Kidney epithelial cell (primary cell): ENCODE data around the gene SRRM4. TPM values are rescaled to one million over a fixed set of nuclear protein-coding genes. Genes with fewer than 3 reads are reported as not detected.

Source experiments
- DNase-seq: peaks from one replicate; pipeline ENCODE4 v3.0.0-alpha.2; 2010; ENCODE audit warnings: low read depth
- H3K27me3 ChIP-seq: 2 replicates; pipeline ENCODE4 v1.6.0; 2011; ENCODE audit warnings: low read length; ENCODE audit not compliant: control insufficient read depth, insufficient read depth
- H3K36me3 ChIP-seq: 2 replicates; pipeline ENCODE4 v1.5.1; 2011; ENCODE audit warnings: low read length; ENCODE audit not compliant: control insufficient read depth, insufficient read depth
- H3K4me3 ChIP-seq: 2 replicates; pipeline ENCODE4 v1.5.1; 2011; ENCODE audit warnings: low read depth, mild to moderate bottlenecking, control low read depth, low read length
- total RNA-seq: library from RNA; depleted of rRNA; stranded (reverse); fragments of >200 nt; gene quantifications from 2 replicates; pipeline ENCODE4 v1.2.3, GENCODE V29; 2015
- TF ChIP-seq, protein P1 (sequence below): IDR thresholded peaks from 2 replicates; pipeline ENCODE4 v1.5.1; 2011; ENCODE audit warnings: mild to moderate bottlenecking, moderate library complexity, low read length, control low read depth, inconsistent platforms; ENCODE audit not compliant: insufficient read depth, poor library complexity, severe bottlenecking

The SRRM4 gene
- total RNA-seq, 1 donor from 2014 or later, result 0.42 TPM

DNA sequence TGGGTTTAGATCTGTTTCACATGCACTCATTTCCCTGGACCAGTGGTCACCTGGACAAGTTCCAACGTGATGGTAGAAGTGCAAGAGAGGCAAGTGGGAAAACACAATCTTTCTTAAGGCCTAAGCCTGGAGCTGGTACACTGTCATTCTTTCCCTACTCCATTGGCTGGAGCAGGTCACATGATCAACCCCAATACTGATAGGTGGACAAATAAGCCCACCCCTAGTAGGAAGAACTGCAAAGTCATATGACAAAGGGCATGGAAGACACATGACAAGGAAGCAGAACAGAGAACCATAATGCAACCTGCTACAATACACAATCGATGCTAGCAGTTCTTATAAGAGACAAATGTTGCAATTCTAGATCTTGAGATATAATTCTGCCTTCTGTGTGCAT is 66.3 kb downstream of the SRRM4 start:
- Histone ChIP-seq H3K27me3 (no peaks in the 10 kb centered on the region), H3K4me3 (no peak overlapping the region), H3K36me3 (no peaks in the 10 kb centered on the region)
- TF ChIP-seq, protein P1, sequence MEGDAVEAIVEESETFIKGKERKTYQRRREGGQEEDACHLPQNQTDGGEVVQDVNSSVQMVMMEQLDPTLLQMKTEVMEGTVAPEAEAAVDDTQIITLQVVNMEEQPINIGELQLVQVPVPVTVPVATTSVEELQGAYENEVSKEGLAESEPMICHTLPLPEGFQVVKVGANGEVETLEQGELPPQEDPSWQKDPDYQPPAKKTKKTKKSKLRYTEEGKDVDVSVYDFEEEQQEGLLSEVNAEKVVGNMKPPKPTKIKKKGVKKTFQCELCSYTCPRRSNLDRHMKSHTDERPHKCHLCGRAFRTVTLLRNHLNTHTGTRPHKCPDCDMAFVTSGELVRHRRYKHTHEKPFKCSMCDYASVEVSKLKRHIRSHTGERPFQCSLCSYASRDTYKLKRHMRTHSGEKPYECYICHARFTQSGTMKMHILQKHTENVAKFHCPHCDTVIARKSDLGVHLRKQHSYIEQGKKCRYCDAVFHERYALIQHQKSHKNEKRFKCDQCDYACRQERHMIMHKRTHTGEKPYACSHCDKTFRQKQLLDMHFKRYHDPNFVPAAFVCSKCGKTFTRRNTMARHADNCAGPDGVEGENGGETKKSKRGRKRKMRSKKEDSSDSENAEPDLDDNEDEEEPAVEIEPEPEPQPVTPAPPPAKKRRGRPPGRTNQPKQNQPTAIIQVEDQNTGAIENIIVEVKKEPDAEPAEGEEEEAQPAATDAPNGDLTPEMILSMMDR, result no peak
- DNase-seq, result no peak

DNA sequence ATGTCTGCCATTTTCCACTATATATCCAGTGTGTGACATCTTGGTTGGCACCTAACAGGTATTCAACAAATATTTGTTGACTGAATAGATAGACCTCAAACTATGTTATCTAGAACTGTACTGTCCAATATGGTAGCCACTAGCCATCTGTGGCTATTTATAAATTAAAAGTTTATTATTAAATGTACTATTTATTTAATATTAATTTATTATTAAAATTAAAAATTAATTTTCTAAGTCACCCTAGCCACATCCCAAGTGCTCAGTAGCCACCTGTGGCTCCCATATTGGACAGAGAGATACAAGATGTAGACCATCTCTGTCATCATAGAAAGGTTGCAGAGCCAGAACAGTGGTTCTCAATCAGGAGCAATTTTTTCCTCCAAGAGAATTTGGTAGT is 69.3 kb downstream of the SRRM4 start:
- TF ChIP-seq, protein P1, result no peak
- H3K27me3 ChIP-seq, result no peaks in the 10 kb centered on the region

DNA sequence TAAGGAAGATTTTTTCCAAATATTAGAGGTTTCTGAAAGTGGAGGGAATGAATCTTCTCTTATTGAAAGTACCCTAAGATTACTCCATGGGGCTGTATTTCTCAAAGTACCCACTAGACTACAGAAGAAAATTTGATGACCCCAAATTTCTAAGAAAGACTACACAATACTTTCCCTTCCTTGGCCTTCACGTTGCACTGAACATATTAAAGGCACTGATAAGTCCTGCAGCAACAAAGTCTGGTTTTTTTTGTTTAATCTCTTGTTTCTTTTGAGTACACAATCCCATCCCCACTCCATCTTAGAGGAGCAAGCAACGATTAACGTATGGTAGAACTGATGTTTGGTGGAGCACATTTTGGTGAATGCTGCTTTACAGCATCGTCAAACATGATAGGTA is 70.1 kb downstream of the SRRM4 start:
- DNase-seq, result no peak
- no peaks in the 10 kb centered on the region for H3K27me3 ChIP-seq

More for the DNA sequence above, 69.3 kb downstream of the SRRM4 start:
- H3K4me3 ChIP-seq, result no peak overlapping the region
- H3K36me3 ChIP-seq, result no peaks in the 10 kb centered on the region
- DNase-seq, result no peak

DNA sequence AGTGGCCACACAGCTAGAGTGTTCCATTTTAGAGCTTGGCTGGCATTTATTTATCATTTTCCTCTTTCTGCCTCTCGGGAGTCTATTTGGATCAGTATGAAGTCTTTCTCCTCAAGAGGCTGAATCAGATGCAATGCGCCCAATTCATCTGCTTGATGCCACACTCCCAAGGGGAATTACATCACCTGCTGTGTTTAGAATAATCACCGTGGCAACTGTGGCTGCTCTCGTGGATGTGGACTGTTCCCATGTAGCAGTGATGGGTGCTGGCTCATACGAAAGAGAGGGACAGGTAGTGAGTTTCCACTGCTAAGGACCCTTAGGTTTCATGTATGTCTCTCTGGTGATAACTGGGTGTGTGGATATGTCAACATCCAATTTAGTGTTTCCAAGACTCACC is 70.7 kb downstream of the SRRM4 start:
- H3K27me3 ChIP-seq, result no peaks in the 10 kb centered on the region
- no peaks in the 10 kb centered on the region for H3K36me3 ChIP-seq
- no peak for DNase-seq
- TF ChIP-seq, protein P1, result no peak
- H3K4me3 ChIP-seq, result no peak overlapping the region

More for the DNA sequence above, 70.1 kb downstream of the SRRM4 start:
- TF ChIP-seq, protein P1, result no peak
- no peak overlapping the region for H3K4me3 ChIP-seq
- no peaks in the 10 kb centered on the region for H3K36me3 ChIP-seq

DNA sequence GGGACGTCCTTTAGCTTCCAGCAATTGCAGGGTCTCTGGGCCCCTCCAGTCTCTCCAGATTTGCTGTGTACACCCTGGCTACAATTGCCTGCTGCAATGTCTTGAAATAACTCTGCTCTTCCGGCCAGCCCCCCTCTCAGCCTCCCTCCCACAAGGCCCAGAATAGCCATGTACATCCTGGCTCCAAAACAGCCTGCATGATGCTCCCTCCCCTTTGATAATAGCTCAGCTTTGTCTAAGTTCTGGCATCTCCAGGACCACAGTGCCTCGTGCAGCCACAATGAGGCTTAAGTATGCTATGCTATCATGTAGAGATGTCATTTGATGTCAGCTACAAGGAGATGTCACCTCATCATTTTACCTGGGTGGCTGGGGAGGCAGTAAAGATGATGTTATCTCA is 74.6 kb downstream of the SRRM4 start:
- H3K27me3 ChIP-seq, result no peaks in the 10 kb centered on the region
- DNase-seq, result no peak
- H3K36me3 ChIP-seq, result no peaks in the 10 kb centered on the region
- TF ChIP-seq, protein P1, result no peak
- no peak overlapping the region for H3K4me3 ChIP-seq
